Muscle of arm (tissue), 14 donors: ENCODE results near the gene MEIS2. TPM values are rescaled to one million over a fixed set of nuclear protein-coding genes. Genes with fewer than 3 reads are reported as not detected.

ENCODE experiments used
- DNase-seq: peaks from one replicate; pipeline ENCODE4 v3.0.0-alpha.2; 2013
- long read RNA-seq, 11 donors: transcript quantifications; one replicate each; lab custom pipeline, GENCODE V29; 2026
- polyA plus RNA-seq, 12 donors: library from polyadenylated mRNA; unstranded; fragments of 120-200 nt; gene quantifications; one replicate each; pipeline ENCODE4 v1.2.1, GENCODE V29; 2013; ENCODE audit not compliant: insufficient read length in 12 of 12

Gene MEIS2
- 10 to 100 TPM in 3 of 12 donors, 1 to 10 TPM in 8, not detected in 1; 4.3 to 48.6 (median 7.6) TPM for polyA plus RNA-seq
- long read RNA-seq, donor 1, partial matches to known transcripts: 0 of 1 reads
- long read RNA-seq, donor 1, other reads (novel, unspliced or antisense): 0 of 1 reads
- long read RNA-seq, donor 2, partial matches to known transcripts: 0 of 1 reads
- long read RNA-seq, donor 2, other reads (novel, unspliced or antisense): 0 of 1 reads
- long read RNA-seq, donor 3: 0 reads
- long read RNA-seq, donor 4: 0 reads
- long read RNA-seq, donor 5: 0 reads
- long read RNA-seq, donor 6: 0 reads
- long read RNA-seq, donor 7: 0 reads
- long read RNA-seq, donor 8: 0 reads
- long read RNA-seq, donor 9: 0 reads
- long read RNA-seq, donor 10: 0 reads
- long read RNA-seq, donor 11: 0 reads

DNA sequence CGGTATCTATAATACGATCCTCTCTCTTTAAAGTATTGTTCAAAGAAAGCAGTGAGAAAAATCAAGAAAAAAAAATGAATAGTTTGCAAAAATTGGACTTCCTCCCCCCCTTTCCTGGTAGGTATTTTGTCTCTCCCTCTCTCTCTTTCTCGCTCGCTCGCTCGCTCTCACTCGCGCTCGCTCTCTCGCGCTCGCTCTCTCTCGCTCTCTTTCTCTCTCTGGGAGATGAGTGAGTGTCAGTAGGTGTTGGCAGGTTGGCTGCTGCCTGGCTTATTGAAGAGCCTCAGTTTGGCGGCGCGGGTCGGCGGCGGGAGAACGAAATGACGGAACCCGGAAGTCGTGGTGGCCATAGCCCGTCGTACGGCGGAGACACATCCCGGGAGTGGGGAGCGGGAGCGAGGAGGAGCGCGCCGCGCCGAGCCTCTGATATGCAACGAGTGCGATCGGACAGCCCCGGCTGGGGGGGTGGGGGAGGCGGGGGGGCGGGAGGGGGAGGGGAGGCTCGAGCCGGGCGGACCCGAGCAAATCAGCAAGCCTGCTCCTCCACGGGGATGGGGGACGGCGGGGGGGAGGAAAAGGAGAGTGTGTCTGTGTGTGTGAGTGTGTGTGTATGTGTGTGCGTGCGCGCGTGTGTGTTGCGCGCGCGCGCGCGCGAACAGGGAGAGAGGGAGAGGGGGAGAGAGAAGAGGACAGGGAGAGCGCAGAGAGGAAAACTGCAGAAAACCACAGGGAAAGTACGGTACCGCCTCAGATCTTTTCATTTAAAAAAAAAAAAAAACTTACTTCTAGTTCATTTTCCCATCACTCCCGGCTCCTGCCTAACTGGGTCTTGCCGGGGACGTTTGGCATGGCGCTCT is at the start of gene MEIS2:
TSS of gene MEIS2 (minus strand) at position 441 of the 857 bp plus-strand sequence. CDS start 1,083 bp downstream, outside the sequence.
- DNase-seq: peak; percentile 94

DNA sequence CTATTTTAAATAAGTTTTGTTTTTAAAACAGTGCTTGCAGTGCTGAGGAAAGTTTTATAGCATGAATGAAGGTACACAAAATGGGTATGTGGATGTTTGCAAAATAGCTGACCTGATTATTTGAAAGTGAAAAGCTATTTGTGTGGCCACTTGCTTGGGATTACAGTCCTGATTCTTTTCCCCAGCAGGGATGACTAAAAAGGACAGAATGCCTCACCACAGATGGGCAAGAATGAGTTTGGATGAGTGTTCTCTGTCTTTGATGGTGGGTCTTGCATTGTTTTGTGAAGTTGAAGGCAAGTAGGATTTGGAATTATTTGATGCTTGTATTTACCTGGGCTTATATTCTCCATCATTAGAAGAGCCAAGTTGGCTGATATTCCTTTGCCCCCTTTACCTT is 48.8 kb upstream of the MEIS2 start:
- no peak for DNase-seq

DNA sequence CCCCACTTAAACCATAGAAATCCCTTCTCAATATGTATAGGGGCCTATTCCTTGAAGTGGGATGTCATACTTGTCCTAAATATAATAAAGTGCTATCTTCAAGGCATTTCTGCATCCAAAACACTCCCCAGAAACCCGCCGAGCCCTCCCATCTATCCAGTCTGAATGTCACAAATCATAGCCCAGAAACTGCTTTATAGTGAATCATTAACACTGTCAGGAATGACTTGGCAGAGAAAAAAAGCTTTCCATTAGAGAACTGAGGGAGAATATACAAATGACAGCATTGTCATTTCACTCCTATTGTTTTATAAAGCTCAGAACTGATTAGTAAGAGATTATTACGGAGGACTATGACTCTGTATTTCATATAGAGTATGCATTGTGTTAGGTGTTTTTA is 48.4 kb upstream of the MEIS2 start:
- no peak for DNase-seq

DNA sequence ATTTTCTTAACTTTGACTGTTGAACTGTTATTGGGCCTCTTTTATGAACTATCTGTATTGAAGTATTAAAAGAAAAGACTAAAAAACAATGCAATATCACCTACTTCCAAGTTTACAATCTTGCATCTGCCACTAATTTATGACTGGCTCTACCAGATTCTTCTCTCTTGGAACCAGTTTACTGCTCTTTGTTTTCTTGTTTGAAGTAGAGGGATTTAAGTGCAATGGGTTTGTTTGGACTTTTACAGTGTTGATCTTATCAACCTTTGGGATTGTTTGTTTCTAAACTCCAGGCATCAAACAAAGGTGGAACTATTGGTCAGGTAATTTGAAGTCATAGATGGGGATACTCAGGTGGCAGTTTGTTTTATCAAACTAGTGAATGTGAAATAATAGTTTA is 43.0 kb upstream of the MEIS2 start:
- no peak for DNase-seq

DNA sequence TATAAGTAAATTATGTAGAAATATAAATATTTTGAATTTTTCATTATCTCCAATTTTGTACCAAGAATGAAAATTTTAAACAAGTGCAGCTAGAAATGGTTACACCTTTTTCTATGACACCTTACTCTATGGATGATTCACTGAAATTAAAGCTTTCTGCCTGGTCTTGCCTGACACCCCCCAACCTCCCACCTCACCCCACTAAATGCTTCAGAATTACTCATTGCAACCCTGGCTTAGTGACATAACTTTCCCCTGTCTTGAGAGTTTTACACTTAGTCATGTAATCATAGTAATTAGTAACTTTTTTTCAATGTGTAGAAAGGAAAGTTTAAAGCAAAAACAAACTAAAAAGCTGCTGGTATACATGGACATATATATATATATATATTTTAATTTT is 42.0 kb upstream of the MEIS2 start:
- no peak for DNase-seq

DNA sequence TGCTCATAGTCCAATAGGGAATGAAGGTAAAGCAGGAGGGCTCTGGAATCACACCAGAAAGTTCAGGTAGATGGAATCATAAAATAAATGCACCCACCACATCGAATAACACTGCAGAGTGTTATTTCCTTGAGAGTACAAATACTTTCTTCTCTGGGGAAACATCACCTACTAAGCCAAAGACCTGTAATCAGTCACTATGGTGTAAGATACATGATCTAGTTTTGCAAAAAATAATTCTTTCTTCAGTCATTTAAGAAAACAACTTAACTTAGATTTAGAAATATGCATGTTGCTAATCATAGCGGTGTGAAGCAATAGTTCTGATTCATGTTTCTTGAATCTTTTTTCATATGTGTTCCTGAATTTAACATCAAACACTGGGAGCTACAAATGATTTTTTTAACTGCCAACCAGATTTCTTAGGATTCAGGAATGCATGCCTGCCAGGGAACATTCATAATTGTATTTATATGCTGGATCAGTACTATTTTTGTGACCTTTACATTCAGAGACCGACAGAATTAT is 40.2 kb upstream of the MEIS2 start:
- no peak for DNase-seq

DNA sequence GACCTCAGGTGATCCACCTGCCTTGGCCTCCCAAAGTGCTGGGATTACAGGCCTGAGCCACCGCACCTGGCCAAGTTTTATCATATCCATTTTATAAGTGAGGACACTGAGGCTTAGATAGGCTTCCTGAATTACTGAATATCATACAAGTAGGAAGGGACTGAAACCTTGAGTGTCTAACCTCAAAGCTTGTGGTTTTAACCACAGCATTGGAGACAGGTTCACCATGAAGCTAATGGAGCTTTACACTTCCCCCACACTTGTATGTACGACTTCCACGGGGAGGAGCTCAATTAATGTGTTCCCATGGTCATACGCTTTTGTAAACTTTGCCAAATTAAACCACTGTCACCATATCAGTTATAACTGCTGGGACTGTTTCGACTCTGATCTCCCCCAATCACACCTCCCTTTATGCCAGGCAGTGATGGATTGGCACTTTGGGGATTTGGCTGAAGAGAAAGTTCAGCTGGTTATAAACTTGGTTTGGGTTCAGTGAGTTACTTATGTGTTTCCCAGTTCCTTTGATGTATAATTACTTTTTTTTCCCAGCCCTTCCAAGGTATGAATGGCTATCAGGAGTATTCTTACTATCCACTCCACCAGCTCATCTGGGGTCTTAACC is 38.4 kb upstream of the MEIS2 start:
- no peak for DNase-seq

DNA sequence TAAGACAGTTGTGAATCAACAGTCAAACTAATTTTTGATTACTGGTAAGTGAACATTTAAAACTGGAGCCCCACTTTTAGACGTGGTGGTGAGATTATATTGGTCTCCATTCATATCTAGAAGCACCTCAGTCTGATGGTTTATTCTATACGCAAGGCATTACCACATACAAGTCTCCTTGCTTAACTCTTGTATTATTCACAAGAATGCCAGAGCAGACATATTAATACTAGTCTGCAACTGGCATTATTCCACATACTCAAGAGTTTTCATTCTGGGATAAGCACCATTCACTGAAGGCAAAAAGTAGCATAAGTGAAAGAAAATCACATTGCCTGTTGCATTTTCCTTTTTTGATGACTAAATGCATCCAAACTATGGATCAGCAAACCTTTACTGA is 36.9 kb upstream of the MEIS2 start:
- DNase-seq: no peak

DNA sequence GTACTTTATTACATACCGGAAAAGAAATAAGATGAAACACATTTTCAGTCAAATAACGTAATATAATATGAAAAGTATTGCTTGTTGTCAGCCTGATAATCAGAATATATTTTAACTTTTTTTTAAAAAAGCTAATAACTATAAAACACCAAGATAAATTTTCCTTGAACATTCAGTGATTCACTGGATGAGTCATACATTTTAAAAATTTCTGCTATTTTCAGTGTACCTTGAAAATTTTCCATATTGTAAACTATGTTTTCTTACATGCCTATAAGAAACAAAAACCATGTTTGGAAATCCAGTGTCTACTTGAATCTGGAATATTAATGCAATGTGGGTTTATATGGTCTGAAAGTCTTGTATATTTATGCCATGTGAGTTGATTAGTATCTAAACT is 36.3 kb upstream of the MEIS2 start:
- DNase-seq: no peak

DNA sequence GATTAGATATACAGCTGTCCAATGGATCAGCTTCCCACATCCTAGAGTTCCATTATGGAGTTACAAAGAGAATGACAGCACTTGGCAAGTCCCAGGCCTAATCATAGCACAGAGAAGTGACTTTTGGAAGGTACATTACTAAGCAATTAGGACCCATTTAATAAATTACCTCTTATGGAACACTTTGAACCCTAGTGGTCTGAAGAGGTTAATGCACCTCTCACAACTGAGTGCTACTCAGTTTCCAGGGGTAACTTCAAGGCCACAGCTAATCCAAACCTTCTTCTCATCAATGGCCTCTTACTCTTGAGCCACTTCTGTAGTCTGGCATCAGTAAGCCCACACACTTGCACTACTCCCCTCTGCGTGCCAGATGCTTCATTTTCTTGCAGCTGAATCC is 34.9 kb upstream of the MEIS2 start:
- DNase-seq: no peak

DNA sequence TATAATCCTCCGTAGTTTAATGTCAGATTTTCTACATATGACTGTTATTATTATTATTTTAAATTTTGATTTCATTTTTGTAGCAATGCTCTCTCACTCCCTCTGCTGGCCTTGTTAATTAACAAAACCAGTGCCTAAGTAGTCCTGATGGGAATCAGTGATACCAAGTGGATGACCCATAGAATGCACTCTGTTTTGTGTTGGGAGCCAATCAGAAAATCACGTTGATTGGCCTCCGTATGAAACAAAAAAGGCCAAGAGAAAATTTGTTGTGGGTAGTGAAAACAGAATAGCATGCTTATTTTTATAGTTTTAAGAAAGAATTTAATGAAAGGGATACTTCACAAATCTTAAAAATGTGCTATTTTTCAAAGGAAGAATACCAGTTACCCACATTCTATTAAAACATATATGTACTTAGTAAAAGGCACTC is 34.4 kb upstream of the MEIS2 start:
- DNase-seq: no peak

DNA sequence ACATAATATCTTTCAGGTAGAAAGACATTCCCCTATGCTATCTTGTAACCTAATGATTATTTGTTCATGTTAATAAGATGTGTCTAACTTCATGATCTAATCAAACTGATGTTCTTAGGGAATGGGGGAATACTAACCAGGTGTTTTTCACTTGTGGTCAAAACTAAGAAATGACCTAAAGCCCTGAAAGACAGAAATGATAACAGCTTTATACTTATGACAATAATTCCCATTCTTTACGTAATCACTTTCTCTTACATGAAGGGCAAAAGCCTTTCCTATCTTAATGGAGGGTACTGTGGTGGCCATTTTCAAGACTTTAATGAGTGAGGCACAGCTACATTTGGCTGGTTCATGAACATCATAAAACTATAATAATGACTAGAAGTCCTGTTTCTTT is 33.9 kb upstream of the MEIS2 start:
- no peak for DNase-seq

DNA sequence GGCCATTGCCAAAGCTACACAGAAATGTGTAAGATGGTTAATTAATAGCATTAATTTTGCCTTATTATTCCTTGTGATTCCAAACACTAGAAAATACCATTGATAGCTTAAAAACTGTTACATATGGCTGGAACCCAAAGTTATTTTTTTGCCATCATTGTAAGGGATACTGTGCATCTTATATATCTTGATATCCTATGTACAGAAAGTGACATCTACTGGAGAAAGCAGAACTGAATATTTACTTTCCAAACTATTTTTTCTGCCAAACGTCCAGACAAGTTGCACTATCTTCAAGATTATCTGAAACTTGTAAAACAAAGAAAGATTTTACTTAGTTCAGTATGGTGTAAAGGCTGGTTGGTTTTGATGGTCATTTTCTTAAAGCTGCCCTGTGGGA is 33.3 kb upstream of the MEIS2 start:
- peak; percentile 28 for DNase-seq

DNA sequence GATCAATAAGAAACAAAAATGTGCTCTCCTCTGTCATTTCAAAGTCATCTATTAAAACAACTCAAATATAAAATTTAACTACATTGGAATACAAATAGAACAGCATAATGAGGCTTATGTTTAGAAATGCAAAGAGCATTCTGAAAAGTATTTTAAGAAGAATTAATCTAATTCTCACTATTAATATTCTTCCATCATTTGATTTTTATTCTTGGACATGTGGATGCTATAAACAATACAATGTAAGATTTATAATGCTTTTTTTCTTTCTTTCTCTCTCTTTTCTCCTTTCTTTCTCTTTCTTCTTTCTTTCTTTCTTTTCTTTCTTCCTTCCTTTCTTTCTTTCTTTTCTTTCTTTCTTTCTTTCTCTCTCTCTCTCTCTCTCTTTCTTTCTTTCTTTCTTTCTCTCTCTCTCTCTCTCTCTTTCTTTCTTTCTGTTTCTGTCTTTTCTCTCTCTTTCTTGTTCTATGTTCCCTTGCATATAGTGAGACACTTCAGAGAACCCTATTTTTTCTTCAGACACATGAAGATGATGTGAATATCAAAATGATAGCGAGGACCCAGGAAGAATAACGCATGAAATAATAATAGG is 32.6 kb upstream of the MEIS2 start:
- no peak for DNase-seq

DNA sequence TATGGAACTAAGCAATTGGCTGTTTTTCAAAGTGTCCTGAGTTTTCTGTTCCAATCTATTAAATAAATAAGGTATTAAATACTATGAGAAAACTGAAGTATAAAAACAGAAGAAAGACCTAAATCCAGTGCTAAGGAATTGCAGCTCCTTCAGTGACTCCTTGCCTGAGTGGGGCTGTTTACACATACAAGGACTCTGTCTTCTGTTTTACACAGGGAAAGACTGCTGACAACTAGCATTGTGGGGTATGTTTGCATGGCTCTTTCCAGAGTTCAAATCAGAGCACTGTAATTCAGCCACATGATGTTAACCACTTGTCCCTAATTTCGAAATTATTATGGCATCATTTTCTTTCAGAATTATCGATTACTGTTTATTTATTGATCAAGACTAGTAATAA is 31.3 kb upstream of the MEIS2 start:
- DNase-seq: no peak

DNA sequence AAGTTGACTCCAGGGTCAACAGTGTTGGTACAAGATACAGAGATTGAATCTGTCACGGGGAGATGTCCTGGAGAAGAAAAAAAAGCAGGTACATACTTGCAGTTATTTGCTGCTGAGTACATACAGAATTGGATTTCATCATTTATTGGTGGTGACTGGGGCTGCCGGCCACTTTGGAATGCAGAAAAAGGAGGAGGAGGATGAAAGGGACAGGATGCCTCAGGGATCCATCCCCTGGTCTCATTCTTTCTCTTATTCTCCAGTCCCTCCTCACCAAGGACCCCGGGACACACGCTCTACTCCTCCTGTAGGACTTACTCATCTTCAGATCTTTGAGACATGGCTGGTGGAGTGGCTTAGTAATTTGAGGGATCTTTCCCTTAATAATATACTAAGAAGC is 30.0 kb upstream of the MEIS2 start:
- DNase-seq: no peak

DNA sequence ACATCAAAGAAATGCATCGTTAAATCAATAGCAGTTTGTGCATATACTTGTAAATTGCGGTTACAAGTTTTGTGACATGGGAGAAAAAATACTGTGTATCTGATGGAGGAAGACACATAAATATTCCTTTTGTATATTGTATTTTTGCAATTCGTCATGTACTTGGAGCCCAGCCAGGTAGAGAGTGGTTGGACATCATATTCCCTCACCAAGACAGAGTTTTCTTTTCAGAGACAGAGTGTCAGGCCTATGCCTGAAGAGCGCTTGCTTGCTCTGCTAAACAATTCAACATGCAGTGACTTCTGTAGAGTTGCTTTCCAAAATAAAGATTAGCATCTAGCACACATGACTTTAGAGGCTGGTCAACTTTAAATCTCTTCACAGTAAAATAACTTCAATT is 24.8 kb upstream of the MEIS2 start:
- DNase-seq: no peak

DNA sequence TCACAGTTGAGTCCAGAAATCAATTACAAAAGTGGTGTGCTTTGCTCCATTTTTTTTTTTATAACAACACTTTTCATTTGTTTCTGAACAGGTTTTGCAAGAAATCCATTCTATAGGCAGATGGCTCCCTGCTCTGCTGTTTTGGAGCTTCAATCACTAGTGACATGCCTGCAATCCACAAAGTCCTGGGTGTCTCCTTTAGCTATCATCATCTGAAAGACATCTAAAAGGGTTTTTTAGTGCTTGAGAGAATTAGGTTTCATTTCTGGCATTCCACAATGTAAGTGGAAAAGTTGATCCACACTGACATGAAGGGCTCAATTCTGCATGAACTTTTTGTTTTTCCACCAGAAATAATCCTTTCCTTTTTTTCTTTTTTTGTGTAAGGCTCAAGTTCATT is 24.0 kb upstream of the MEIS2 start:
- no peak for DNase-seq

DNA sequence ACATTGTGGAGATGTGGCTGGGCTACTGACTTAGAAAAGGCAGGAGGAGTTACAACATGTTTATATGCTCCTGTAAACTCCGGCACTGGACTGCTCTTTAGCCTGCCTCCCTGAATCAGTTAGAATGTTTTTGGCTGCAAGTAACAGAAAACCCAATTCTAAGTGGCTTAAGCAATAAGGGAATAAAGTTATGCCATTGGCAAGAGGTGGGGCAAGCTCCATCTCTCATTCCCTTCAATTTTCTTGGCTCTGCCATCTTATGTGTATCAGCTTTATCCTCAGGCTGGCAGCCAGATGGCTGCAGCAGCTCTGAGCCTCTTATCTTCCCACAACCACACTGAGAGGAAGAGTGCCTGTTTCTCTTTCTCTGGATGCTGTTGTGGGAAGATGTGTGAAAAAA is 22.4 kb upstream of the MEIS2 start:
- no peak for DNase-seq

DNA sequence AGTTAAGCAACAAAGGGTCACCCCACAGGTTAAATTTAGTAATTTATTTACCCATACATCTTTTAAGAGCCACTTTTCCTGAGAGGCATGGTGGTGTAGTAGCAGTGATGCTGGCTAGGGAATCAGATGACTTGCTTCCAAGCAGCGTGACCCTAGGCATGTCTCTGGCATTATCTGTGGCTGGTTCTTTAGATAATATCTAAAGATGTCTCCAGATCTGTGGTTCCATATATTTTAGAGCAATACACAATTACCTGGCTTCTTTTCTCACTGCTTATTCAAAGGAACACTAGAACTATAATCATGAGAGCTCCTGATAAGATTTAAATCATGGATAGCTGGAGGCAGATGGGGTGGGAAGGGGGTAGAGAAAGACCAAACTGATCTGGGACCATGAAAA is 21.1 kb upstream of the MEIS2 start:
- no peak for DNase-seq

DNA sequence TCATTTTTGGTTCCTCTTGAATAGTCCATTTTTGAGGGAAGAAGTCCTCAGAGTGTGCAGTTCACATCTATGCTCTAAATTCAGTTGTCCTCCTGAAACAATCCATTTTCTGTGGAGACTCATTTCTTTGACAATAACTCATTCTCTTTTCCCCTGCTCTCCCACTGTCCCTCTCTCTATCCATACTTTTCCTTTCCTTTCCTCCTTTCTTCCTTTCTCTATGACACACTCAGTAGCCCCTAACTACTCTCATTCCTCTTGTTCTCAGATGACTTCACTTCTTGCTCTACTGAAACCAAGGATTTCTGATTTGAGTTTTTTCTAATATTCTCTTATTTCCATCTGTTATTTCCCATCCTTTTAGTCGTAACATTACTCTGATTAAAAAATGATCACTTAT is 16.7 kb upstream of the MEIS2 start:
- DNase-seq: no peak

DNA sequence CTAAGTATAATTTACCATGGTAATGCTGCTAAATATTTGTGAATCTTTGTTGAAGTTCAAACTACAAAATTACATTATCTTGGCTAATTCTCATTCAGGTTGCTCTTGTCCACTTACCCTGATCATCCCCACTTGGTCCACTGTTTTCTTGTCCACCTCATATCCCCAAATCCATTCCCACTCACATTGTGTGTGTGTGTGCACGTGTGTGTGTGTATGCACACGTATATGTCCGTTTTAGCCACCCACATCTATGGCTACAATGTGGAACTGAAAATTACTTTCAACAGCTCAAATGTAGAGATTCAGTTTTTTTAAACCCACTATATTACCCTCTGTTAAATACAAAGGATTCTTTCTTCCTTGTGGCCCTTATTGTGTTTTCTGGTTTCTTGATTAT is 15.2 kb upstream of the MEIS2 start:
- no peak for DNase-seq
